Gastroesophageal sphincter (tissue), 3 donors: ENCODE results near the gene TBKBP1.

ENCODE experiments used
- EP300 ChIP-seq: sonication (generic); formaldehyde crosslinking; IDR thresholded peaks from one replicate; pipeline ENCODE4 v1.6.1; 2017; ENCODE audit warnings: antibody characterized with exemption, mild to moderate bottlenecking
- POLR2A ChIP-seq, 2 donors: fragments of 450-650 bp; IDR thresholded peaks; one replicate each; pipeline ENCODE4 v1.6.1; 2017; ENCODE audit warnings: antibody characterized with exemption in 2 of 2, mild to moderate bottlenecking in 2 of 2, moderate library complexity in 1 of 2
- POLR2AphosphoS5 ChIP-seq: sonication (generic); formaldehyde crosslinking; IDR thresholded peaks from one replicate; pipeline ENCODE4 v1.6.1; 2017; ENCODE audit warnings: antibody characterized with exemption
- TF ChIP-seq, protein P1 (sequence below), 4 experiments: fragments of 200-600 bp in 2 of 4; fragments of 450-650 bp in 2 of 4; sonication (generic) in 1 of 4; IDR thresholded peaks; one replicate each; pipeline ENCODE4 v1.5.1; 2017 to 2019; ENCODE audit warnings: antibody characterized with exemption in 4 of 4, mild to moderate bottlenecking in 2 of 4, moderate library complexity in 2 of 4

GRCh38 chr17:47744168-47745036 lies 50.4 kb downstream of the TBKBP1 start:
- TF ChIP-seq, protein P1, sequence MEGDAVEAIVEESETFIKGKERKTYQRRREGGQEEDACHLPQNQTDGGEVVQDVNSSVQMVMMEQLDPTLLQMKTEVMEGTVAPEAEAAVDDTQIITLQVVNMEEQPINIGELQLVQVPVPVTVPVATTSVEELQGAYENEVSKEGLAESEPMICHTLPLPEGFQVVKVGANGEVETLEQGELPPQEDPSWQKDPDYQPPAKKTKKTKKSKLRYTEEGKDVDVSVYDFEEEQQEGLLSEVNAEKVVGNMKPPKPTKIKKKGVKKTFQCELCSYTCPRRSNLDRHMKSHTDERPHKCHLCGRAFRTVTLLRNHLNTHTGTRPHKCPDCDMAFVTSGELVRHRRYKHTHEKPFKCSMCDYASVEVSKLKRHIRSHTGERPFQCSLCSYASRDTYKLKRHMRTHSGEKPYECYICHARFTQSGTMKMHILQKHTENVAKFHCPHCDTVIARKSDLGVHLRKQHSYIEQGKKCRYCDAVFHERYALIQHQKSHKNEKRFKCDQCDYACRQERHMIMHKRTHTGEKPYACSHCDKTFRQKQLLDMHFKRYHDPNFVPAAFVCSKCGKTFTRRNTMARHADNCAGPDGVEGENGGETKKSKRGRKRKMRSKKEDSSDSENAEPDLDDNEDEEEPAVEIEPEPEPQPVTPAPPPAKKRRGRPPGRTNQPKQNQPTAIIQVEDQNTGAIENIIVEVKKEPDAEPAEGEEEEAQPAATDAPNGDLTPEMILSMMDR (IDR thresholded peaks at IDR 0.05): no peak
- TF ChIP-seq POLR2A (IDR thresholded peaks at IDR 0.05) (no peak), POLR2AphosphoS5 (no peak), EP300 (no peak)
